ENCODE results near the gene TAL1.

DNA sequence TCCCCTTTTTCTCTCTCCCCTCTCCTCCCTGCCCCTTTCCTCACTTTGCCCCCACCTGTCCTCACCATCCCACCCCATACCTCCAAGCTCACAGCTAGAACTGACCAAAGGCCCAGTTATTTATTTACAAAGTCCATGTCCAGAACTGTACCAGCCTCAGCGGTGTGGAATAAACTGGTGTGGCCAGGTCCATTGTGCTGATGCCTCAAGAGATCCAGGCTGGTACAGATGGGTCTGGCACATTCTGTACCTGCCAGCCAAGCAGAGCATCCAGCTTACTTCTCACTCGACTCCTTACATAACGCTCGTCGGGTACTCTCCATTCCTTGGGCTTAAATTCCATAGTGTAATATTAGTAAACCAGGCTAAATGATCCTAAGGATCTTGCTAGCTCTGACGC, 54.0 kb downstream of the TAL1 start:
- TF ChIP-seq, protein P1, sequence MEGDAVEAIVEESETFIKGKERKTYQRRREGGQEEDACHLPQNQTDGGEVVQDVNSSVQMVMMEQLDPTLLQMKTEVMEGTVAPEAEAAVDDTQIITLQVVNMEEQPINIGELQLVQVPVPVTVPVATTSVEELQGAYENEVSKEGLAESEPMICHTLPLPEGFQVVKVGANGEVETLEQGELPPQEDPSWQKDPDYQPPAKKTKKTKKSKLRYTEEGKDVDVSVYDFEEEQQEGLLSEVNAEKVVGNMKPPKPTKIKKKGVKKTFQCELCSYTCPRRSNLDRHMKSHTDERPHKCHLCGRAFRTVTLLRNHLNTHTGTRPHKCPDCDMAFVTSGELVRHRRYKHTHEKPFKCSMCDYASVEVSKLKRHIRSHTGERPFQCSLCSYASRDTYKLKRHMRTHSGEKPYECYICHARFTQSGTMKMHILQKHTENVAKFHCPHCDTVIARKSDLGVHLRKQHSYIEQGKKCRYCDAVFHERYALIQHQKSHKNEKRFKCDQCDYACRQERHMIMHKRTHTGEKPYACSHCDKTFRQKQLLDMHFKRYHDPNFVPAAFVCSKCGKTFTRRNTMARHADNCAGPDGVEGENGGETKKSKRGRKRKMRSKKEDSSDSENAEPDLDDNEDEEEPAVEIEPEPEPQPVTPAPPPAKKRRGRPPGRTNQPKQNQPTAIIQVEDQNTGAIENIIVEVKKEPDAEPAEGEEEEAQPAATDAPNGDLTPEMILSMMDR (IDR thresholded peaks at IDR 0.05), result no peak
- TF ChIP-seq POLR2A (IDR thresholded peaks at IDR 0.05), result no peak
